Measurements from ENCODE around the gene TSPAN11.

- TF ChIP-seq CTCF (IDR thresholded peaks at IDR 0.05; ENCODE audit: extremely low read depth in 1 of 2, insufficient read depth in 1 of 2, low read depth in 1 of 2, low read length in 2 of 2) (no peak), JUN (IDR thresholded peaks at IDR 0.05; ENCODE audit: borderline replicate concordance, insufficient read depth, insufficient read length, low read depth) (no peak)
These were observed 82.7 kb downstream of the TSPAN11 start for GRCh38 chr12:31008961-31009840.
